CD14-positive monocyte (primary cell): Measurements from ENCODE around the gene RHOT1. TPM values are rescaled to one million over a fixed set of nuclear protein-coding genes. Genes with fewer than 3 reads are reported as not detected.

Source experiments
- DNase-seq, 3 donors: peaks; one replicate each; pipeline ENCODE4 v3.0.0-alpha.2; 2011 to 2022
- H2AFZ ChIP-seq: 2 replicates; pipeline ENCODE4 v1.6.0; 2012; ENCODE audit warnings: mild to moderate bottlenecking, low read depth, low read length, inconsistent platforms; ENCODE audit not compliant: insufficient read depth, poor library complexity, severe bottlenecking
- H3K27ac ChIP-seq, 2 donors: 1 replicate in 1 of 2; 2 replicates in 1 of 2; pipeline ENCODE4 v1.5.1; 2012 to 2013; ENCODE audit warnings: low read length in 2 of 2, control low read depth in 1 of 2, inconsistent platforms in 1 of 2, low read depth in 1 of 2, mild to moderate bottlenecking in 1 of 2
- H3K27me3 ChIP-seq, 2 donors: one replicate each; pipeline versions ENCODE4 v1.6.0 to v1.6.1; 2011 to 2013; ENCODE audit warnings: low read length in 2 of 2; ENCODE audit not compliant: control insufficient read depth in 2 of 2, insufficient read depth in 2 of 2
- H3K36me3 ChIP-seq, 2 donors: replicated peaks in 1 of 2; 1 replicate in 1 of 2; 2 replicates in 1 of 2; pipeline versions ENCODE4 v1.5.1 to v1.6.1; 2012 to 2013; ENCODE audit warnings: low read length in 2 of 2, control low read depth in 1 of 2, inconsistent platforms in 1 of 2, mild to moderate bottlenecking in 1 of 2; ENCODE audit not compliant: insufficient read depth in 2 of 2, control insufficient read depth in 1 of 2
- H3K4me1 ChIP-seq, 2 donors: 1 replicate in 1 of 2; 2 replicates in 1 of 2; pipeline versions ENCODE4 v1.5.1 to v1.6.1; 2012 to 2013; ENCODE audit warnings: low read length in 2 of 2, control low read depth in 1 of 2, inconsistent platforms in 1 of 2, mild to moderate bottlenecking in 1 of 2, moderate library complexity in 1 of 2; ENCODE audit not compliant: insufficient read depth in 2 of 2, control insufficient read depth in 1 of 2
- H3K4me2 ChIP-seq: replicated peaks from 2 replicates; pipeline ENCODE3; 2012; ENCODE audit warnings: low read length, moderate library complexity, mild to moderate bottlenecking; ENCODE audit not compliant: poor library complexity, severe bottlenecking; ENCODE audit errors: extremely low read depth
- H3K4me3 ChIP-seq, 3 experiments: fragments of 200-600 bp in 1 of 3; sonication (generic) in 1 of 3; replicated peaks in 1 of 3; 1 replicate in 2 of 3; 2 replicates in 1 of 3; pipeline ENCODE4 v1.5.1; 2011 to 2013; ENCODE audit warnings: low read length in 3 of 3, mild to moderate bottlenecking in 3 of 3, control low read depth in 2 of 3, low read depth in 2 of 3, inconsistent platforms in 1 of 3, moderate library complexity in 1 of 3
- H3K79me2 ChIP-seq: 2 replicates; pipeline ENCODE4 v1.6.0; 2012; ENCODE audit warnings: mild to moderate bottlenecking, control low read depth, inconsistent platforms, low read length, moderate library complexity; ENCODE audit not compliant: insufficient read depth
- H3K9ac ChIP-seq: 2 replicates; pipeline ENCODE4 v1.6.0; 2017; ENCODE audit warnings: low read length, mild to moderate bottlenecking; ENCODE audit not compliant: insufficient read depth, poor library complexity, severe bottlenecking
- H3K9me3 ChIP-seq, 2 donors: replicated peaks in 1 of 2; 1 replicate in 1 of 2; 2 replicates in 1 of 2; pipeline versions ENCODE4 v1.5.1 to v1.6.1; 2012 to 2013; ENCODE audit warnings: low read length in 2 of 2, control low read depth in 1 of 2; ENCODE audit not compliant: control insufficient read depth in 1 of 2, insufficient read depth in 1 of 2
- H4K20me1 ChIP-seq: 2 replicates; pipeline ENCODE4 v1.6.0; 2012; ENCODE audit warnings: mild to moderate bottlenecking, low read length, control low read depth, moderate library complexity; ENCODE audit not compliant: insufficient read depth
- H3K27ac Mint-ChIP-seq, 7 donors: one replicate each; pipeline ENCODE4 v1.8.0; 2020; ENCODE audit warnings: mild to moderate bottlenecking in 7 of 7, mixed read lengths in 7 of 7, moderate library complexity in 6 of 7, inconsistent platforms in 2 of 7
- H3K27me3 Mint-ChIP-seq, 3 donors: one replicate each; pipeline ENCODE4 v1.8.0; 2021 to 2022; ENCODE audit warnings: low read depth in 3 of 3, mild to moderate bottlenecking in 3 of 3, mixed read lengths in 3 of 3, moderate library complexity in 3 of 3, inconsistent platforms in 1 of 3
- H3K36me3 Mint-ChIP-seq, 2 donors: one replicate each; pipeline ENCODE4 v1.8.0; 2020; ENCODE audit warnings: mixed read lengths in 2 of 2, inconsistent platforms in 1 of 2, mild to moderate bottlenecking in 1 of 2
- H3K4me1 Mint-ChIP-seq: one replicate; pipeline ENCODE4 v1.8.0; 2020; ENCODE audit warnings: mild to moderate bottlenecking, mixed read lengths
- H3K4me3 Mint-ChIP-seq, 2 donors: one replicate each; pipeline ENCODE4 v1.8.0; 2020; ENCODE audit warnings: mild to moderate bottlenecking in 2 of 2, mixed read lengths in 2 of 2, moderate library complexity in 1 of 2
- H3K9me3 Mint-ChIP-seq, 7 donors: one replicate each; pipeline ENCODE4 v1.8.0; 2020 to 2022; ENCODE audit warnings: mixed read lengths in 7 of 7, mild to moderate bottlenecking in 6 of 7, moderate library complexity in 6 of 7, inconsistent platforms in 2 of 7
- CTCF ChIP-seq: fragments of 200-600 bp; IDR thresholded peaks from one replicate; pipeline ENCODE4 v1.8.0; 2022; ENCODE audit warnings: antibody characterized with exemption, mild to moderate bottlenecking
- WGBS: methylation state at CpG from one replicate; pipeline ENCODE4 v1.1.5; 2013; ENCODE audit warnings: missing lambda C conversion rate; ENCODE audit not compliant: insufficient coverage; 5-methylcytosine and 5-hydroxymethylcytosine counted together
- intact Hi-C, 2 donors: fragments of 100-400 bp; cut with micrococcal nuclease; formaldehyde crosslinking; loops; one replicate each; pipeline versions ENCODE4 v1.15.0 to v1.15.1; 2023
- polyA plus RNA-seq, 3 donors: library from polyadenylated mRNA; depleted of rRNA in 1 of 3; unstranded in 2 of 3; stranded (reverse) in 1 of 3; fragments of 300-500 nt in 2 of 3; fragments of >200 nt in 1 of 3; fragmentation: Illumina TruSeq in 2 of 3; gene quantifications; 1 replicate in 2 of 3; 2 replicates in 1 of 3; pipeline ENCODE4 v1.2.3, GENCODE V29; 2012 to 2021

The RHOT1 gene
- polyA plus RNA-seq, 3 donors, result 45.9 to 60.5 (median 51.9) TPM

GRCh38 chr17:32156656-32157055, 14.4 kb downstream of the RHOT1 start:
- Mint-ChIP-seq H3K27ac (no peak overlapping the region), H3K27me3 (peaks cover 0 to 4% (median 0%) of the 10 kb centered on the region in 3 donors), H3K4me1 (peaks cover 15% of the 10 kb centered on the region), H3K9me3 (peaks cover 0 to 3% (median under 1%) of the 10 kb centered on the region in 7 donors), H3K36me3 (peaks cover 52 to 86% of the 10 kb centered on the region in 2 donors), H3K4me3 (no peak overlapping the region)
- no peak for TF ChIP-seq CTCF
- H3K4me1 ChIP-seq, result peaks cover 16 to 17% of the 10 kb centered on the region in 2 donors
- H3K9me3 ChIP-seq, result no peaks in the 10 kb centered on the region
- H3K36me3 ChIP-seq, result peaks cover 58 to 85% of the 10 kb centered on the region in 2 donors
- no peak for DNase-seq
- H3K27ac ChIP-seq, result no peak overlapping the region
- no CpG with 5 or more reads among the region's 1 CpG for WGBS
- H3K4me2 ChIP-seq, result no peak overlapping the region
- H3K4me3 ChIP-seq, result no peak overlapping the region
- intact Hi-C loops, result no loop called here
- H4K20me1 ChIP-seq, result peaks cover 99% of the 10 kb centered on the region
- no peak overlapping the region for H2AFZ ChIP-seq
- no peak overlapping the region for H3K9ac ChIP-seq
- H3K27me3 ChIP-seq, result no peaks in the 10 kb centered on the region
- peaks cover 84% of the 10 kb centered on the region for H3K79me2 ChIP-seq

GRCh38 chr17:32157225-32157624, 14.9 kb downstream of the RHOT1 start:
- H3K4me2 ChIP-seq, result no peak overlapping the region
- H3K9me3 Mint-ChIP-seq, result peaks cover 0 to 5% (median 2%) of the 10 kb centered on the region in 7 donors
- H3K9me3 ChIP-seq, result no peaks in the 10 kb centered on the region
- no peak overlapping the region for H3K27ac ChIP-seq
- no peak overlapping the region for H3K9ac ChIP-seq
- peaks cover 0 to 4% (median 0%) of the 10 kb centered on the region in 3 donors for H3K27me3 Mint-ChIP-seq
- H3K4me3 ChIP-seq, result no peak overlapping the region
- H3K27ac Mint-ChIP-seq, result peak overlapping the region in 1 of 7 donors; percentile 21
- H2AFZ ChIP-seq, result no peak overlapping the region
- H4K20me1 ChIP-seq, result peaks cover 99% of the 10 kb centered on the region
- peaks cover 11% of the 10 kb centered on the region in 2 donors for H3K4me1 ChIP-seq
- intact Hi-C loops, result no loop called here
- peaks cover 58 to 91% of the 10 kb centered on the region in 2 donors for H3K36me3 ChIP-seq
- no peak for DNase-seq
- H3K4me3 Mint-ChIP-seq, result no peak overlapping the region
- H3K36me3 Mint-ChIP-seq, result peaks cover 57 to 90% of the 10 kb centered on the region in 2 donors
- H3K4me1 Mint-ChIP-seq, result peaks cover 10% of the 10 kb centered on the region
- TF ChIP-seq CTCF, result no peak
- H3K27me3 ChIP-seq, result no peaks in the 10 kb centered on the region
- H3K79me2 ChIP-seq, result peaks cover 90% of the 10 kb centered on the region
- WGBS, result 96% methylated on average over 4 of the region's 4 CpGs
